ENCODE measurements around the gene RGS11.

RGS11 gene

DNA sequence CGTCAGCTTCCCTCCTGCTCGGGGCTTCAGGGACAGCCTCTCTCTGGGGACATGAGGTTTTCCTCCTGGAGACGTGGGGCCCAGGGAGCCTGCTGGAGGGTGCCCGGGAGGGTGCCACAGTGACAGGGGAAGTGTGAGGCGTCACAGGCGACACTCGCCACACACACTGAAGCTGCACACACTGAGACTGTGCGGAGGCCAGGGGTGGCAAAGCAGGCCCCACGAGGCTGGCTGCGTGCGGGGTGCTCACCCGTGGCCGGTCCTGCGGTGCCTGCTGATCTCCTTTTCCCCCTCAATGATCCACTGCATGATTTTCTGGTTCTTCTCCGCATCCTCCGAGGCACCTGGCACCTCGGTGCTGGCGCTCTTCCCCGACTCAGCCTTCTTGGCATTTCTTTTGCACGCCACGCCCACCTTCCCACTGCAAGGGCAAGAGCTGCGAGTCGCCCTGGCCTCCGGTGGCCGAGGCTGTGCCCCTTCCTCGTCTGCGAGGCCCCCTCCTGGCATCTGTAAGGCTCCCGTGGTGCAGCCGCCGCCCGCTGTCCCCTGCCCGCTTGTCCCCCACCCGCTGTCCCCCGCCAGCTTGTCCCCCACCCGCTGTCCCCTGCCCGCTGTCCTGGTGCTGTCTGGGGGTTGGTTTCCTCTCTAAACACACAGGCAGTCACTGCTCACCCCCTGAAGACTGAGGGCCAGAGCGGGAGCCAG, 21.2 kb upstream of the RGS11 start:
- DNase-seq (ENCODE audit: low spot score): no peak

DNA sequence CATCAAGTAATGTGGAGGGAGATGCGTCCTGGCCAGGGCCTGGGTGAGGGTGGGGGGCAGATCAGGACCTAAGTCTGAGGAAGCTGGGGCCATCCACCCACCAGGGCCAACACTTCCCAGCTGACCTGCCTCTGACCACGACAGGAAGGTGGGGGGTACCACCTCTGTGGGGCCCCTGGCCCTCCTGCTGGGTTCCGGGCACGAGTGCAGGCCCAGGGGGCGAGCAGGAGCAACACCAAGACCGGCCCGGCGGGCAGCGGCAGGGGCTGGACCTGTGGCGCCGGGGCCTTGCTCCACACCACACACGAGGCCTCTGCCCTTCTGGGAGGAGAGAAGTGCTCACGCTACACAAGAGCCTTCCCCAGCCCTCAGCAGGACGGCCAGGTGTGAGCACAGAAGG, 20.5 kb upstream of the RGS11 start:
- DNase-seq (ENCODE audit: low spot score): no peak

DNA sequence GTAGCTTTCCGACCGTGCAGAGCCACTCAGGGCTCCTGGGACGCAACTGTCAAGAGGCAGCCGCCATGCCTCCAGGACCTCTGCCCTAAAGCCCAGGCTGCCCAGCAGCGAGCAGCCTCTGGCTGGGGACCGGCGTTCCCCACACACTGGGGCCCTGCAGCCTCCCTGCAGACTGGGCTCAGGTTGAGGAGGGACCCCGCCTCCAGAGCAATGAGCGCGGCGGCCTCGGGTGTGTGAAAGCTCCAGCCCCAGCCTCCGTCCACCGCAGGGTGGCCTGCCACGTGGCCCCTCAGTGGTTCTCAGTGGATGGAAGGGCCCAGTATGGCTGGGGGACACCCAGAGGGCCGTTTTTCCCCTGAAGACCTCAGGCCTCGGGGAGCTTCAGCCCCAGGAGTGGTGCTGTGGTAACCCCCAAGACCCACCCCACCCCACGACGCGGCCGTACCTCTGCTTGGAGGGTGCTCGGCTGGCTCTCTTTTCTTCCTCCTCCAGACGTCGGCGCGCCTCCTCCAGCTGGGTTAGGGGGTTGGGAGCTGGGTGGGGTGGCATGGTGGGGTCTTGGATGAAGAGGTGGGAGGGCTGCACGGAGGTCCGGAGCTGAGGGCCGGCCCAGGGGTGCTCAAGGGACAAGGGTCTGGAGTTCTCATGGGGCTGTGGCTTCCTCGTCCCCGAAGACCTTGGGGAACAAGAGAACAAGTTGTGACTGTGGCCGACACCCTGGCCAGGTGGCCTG, 17.5 kb upstream of the RGS11 start:
- DNase-seq (ENCODE audit: low spot score): no peak

DNA sequence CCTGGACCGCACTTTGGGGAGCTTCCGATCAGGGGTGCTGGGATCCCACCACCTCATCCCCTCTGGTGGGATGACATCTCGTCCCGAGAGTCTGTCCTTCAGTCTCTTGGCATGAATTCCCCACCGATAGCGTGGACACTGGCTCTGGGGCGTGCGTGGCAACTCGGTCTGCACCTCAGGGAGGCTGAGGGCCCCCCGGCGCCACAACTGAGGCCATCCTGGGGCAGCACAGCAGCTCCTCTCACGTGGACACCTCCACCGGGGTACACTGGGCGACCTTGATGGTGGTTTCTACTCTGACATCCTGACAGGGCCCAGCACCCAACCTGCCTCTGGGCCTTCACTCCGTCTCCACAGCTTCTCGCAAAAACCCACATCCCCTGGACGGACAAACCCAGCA, 15.8 kb upstream of the RGS11 start:
- DNase-seq (ENCODE audit: low spot score): no peak

DNA sequence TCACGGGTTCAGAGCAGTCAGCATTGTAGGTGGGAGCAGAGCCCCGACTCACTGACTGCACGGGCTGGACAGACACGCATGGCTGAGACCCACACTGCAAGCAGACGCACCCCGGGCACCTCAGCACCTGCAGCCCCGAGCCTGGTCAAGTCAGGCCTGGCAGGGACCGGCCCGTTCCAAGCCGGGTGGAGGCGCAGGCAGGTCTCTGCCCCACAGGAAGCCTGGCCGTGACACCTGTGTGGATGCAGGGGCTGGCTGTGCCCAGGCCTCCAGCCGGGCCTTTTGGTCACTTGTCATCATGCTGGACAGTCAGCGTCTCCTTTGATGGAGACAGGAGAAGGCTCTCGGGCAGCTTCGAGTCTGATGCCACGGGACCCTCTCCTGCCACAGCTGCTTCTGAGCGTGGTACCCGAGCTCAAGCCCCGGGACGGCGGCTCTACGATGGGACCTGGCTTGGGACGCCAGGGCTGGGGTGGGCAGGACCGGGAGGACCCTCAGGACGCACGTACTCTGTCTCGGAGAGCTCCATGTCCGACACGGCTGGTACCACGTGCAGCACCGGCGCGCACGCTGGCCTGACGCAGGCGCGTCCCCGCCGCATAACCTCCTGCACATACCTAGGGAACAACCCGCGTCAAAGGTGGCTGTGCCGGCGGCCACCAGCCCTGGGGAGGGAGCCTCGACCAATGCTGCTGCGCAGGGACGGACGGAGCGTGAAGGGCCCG, 15.1 kb upstream of the RGS11 start:
- no peak for DNase-seq (ENCODE audit: low spot score)

DNA sequence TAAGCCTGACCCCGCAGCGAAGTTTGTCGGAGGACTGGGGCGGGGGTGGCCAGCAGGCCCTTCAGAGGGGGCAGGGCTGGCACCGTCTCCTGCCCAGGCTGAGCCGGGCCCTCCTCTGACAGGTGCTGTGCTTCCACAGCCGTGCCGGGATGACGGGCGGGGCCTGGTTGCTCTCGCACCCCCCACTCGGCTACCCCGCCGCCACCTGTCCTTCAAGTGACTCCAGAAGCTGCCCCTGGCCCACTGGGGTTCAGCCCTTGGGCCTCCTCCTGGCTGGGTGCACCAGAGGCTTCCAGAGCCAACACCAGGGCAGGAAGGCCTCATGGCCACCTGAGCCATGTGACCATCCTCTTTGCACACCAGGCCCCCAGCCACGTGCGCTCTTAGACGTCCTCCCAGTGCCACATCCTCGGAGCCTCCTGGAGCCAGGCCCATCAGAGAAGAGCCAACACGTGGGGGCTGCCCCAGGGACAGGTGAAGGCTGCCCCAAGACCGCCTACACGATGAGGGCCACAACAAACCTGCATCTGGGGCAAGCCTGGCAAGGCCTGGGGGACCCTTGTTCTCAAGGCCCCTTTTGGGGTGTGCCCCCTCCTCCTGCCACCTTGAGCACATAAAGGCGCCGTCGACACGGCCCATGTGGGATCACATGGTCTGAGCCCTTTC, 14.4 kb upstream of the RGS11 start:
- DNase-seq (ENCODE audit: low spot score): no peak

DNA sequence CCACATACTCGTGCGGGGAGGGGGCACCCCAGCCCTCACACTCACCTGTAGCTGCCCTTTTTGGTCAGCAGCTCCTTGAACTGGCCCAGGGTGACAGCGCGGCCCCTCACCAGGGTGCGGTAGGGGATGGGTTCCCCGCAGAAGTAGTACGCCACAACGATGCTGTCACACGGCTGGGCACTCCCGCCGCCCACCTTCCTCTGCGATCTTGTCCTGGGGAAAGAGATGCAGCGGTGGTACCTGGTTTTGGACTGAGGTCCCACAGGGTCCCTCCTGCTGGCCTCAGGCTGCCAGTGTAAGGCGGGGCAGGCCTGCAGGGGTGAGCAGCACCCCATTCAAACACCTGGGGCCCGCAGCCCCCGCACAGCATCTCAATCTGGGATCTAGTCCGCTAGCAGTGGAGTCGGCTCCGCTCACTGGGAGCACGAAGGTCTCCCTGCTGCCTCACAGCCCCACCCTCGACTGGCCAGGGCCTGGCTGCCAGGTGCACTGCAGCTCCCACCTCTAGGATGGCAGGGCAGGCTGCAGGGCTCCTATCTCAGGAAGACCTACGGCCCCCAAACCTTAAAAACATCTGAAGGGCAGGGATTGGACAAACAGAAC, 13.8 kb upstream of the RGS11 start:
- no peak for DNase-seq (ENCODE audit: low spot score)

DNA sequence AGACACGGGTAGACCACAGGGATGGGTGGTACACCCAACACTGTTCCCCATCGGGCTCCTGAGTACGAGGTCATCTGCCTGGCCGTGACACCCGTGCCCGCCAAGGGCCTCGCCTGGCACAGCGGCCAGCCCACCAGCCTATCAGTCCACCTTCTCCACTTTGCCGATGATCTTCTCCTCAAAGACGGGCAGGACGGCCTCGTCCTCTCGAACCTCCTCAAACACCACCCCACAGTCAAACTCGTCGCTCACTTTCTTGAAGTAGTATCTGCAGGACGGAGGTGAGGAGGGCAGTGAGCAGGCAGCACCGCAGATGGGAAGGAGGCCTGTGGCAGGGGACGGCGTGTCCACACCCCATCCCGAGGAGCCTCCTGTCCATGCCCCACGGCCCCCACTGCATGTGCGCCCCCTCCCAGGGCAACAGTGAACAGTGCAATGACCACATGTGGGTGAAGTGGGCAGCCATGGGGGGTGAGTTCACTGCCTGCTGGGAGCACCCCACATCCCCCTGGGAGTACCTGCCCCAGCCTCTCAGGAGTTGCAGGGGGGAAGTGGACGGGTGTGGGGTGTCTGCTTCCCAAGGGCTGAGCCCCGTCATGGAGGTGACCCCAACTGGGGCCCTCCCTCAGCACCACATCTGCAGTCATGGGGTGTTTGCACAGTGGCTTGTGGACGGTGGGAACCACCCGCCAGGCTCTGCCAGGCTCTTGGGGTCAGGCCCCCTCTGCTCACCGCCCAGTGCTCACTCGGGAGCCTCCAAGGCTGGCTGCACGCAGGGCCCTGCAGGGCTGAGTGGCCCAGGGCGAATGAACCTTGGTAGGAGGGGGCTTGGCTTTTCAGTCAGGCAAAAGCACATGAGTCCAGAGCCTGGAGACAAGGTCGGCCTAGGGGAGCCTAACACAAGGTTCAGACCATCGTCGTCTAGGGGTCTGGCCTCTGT, 12.5 kb upstream of the RGS11 start:
- DNase-seq (ENCODE audit: low spot score): no peak

DNA sequence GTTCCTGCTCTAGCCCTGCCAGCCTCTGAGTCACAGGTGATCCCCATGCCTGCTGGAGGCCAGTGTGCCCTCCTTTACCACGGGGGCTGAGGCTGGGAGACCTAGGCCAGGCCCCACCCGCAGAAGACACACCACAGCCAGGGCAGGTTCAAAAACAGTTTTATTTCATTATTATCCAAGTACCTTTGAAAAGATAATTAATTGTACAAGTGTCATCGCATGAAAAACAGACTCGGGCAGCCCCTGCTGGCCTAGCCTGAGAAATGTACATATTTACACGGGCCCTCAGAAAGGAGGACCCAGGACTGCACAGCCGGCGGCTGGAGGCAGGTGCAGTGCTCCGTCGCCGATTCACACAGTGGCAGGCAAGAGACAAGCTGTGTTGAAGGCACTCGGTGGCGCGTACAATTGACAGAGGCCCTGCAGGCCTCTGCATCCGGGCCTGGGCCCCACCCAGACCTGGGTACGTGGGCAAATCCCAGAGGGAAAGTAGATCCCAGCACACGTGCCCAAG, 11.6 kb upstream of the RGS11 start:
- DNase-seq (ENCODE audit: low spot score): no peak

DNA sequence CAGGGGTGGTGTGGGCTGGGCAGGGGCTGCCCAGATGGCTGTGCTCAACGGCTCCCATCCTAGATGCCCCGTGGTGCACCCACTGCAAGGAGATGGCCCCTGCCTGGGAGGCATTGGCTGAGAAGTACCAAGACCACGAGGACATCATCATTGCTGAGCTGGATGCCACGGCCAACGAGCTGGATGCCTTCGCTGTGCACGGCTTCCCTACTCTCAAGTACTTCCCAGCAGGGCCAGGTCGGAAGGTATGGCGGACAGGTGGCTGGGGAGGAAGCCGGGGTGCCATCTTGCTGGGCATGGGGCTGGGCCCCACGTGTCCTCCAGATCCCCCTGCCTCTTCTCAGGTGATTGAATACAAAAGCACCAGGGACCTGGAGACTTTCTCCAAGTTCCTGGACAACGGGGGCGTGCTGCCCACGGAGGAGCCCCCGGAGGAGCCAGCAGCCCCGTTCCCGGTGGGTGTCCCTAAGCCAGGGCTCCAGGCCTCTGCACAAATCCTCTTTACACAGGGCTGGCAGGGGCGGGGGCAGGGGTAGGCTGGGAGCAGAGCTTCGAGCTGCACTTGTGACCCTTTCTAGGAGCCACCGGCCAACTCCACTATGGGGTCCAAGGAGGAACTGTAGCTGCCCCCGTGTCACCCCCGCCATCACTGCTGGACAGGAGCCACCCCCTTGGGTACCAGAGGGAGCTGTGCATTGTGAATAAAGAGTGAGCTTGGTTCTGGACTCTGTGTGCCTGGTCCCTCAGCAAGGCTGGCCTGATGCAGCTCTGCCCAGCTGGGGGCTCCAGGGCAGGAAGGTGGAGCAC, 10.9 kb upstream of the RGS11 start:
- DNase-seq (ENCODE audit: low spot score): no peak

DNA sequence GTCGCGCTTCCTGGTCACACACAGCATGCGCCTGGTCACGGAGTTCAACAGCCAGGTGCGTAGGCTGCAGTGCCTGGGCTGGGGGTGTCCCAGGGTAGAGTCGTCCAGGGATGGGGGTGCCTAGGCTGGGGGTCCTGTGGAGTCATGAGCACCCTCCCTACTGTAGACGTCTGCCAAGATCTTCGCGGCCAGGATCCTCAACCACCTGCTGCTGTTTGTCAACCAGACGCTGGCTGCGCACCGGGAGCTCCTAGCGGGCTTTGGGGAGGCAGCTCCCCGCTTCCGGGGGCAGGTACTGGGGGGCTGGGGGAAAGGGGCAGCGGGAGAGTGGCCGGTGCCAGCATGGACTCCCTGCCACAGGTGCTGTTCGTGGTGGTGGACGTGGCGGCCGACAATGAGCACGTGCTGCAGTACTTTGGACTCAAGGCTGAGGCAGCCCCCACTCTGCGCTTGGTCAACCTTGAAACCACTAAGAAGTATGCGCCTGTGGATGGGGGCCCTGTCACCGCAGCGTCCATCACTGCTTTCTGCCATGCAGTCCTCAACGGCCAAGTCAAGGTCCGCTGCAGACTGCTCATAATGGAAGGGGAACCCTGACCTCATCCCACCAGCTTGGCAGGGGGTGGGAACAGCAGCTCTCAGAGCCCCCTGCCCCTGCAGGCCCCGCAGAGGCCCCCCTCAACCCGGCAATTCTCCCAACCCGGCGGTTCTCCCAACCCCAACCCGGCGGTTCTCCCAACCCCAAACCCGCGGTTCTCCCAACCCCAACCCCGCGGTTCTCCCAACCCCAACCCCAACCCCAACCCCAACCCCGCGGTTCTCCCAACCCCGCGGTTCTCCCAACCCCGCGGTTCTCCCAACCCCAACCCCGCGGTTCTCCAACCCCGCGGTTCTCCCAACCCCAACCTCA, 9.7 kb upstream of the RGS11 start:
- no peak for DNase-seq (ENCODE audit: low spot score)

DNA sequence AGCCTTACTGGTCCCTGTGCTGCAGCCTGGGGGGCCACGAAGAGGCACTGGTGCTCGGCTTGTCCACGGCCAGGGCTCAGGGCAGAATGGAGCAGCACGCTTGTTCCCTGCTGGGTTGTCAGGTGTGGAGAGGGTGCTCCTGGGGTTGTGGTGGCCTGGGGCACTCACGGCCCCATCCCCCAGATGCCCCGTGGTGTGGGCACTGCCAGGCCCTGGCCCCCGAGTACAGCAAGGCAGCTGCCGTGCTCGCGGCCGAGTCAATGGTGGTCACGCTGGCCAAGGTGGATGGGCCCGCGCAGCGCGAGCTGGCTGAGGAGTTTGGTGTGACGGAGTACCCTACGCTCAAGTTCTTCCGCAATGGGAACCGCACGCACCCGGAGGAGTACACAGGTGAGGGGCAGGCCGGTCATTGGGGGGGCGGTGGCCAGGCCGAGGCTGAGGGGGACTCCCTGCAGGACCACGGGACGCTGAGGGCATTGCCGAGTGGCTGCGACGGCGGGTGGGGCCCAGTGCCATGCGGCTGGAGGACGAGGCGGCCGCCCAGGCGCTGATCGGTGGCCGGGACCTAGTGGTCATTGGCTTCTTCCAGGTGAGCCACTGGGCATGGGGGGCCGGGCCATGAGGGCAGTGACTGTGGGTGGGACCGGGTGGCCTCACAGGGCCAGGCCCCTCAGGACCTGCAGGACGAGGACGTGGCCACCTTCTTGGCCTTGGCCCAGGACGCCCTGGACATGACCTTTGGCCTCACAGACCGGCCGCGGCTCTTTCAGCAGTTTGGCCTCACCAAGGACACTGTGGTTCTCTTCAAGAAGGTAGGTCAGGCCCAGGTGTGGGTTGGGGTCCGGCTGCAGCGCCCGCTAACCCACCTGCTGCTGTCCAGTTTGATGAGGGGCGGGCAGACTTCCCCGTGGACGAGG, 8.7 kb upstream of the RGS11 start:
- DNase-seq (ENCODE audit: low spot score): no peak

DNA sequence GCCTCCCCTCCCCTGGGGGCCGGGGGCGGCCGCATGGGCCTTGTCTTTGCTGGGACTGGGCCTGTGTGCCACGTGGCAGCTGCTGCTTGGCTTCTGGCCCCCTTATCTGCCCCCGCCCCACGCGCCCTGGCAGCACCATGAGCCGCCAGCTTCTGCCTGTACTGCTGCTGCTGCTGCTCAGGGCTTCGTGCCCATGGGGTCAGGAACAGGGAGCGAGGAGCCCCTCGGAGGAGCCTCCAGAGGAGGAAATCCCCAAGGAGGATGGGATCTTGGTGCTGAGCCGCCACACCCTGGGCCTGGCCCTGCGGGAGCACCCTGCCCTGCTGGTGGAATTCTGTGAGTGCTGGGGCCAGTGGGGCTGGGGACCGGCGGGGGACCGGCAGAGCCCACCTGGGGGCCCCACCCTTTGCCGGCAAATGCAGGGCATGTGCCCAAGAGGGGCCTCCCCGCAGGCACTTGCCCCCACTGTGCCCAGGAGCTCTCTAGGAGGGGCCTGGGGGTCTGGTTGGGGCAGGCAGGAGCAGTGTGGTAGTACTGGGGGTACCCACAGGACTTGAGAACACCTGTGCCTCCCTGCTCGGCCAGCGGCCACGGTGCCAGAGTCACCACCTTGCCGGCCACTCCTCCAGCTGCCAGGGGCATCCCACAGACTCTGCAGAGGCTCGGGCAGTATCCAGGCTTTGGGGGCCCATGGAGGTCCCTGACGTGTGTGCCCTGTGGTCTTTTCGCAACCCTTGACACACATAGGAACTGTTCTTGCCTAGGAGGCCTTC, 7.5 kb upstream of the RGS11 start, which contains the start of gene PDIA2:
TSS of gene PDIA2 (plus strand) at position 132 of the 773 bp plus-strand sequence. CDS start at position 138, 6 bp downstream.
- no peak for DNase-seq (ENCODE audit: low spot score)

DNA sequence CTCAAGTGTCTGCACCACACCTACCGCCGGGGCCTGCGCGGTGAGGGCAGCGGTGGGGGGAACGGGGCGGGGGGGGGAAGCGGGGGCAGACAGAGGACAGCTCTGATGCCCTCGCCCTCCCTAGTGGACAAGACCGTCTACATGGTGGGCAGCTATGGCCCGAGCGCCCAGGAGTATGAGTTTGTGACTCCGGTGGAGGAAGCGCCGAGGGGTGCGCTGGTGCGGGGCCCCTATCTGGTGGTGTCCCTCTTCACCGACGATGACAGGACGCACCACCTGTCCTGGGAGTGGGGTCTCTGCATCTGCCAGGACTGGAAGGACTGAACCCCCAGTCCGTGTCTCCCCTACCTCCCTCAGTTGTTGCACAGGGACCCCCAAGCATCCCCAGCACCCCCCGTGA, 6.7 kb upstream of the RGS11 start:
- DNase-seq (ENCODE audit: low spot score): no peak

DNA sequence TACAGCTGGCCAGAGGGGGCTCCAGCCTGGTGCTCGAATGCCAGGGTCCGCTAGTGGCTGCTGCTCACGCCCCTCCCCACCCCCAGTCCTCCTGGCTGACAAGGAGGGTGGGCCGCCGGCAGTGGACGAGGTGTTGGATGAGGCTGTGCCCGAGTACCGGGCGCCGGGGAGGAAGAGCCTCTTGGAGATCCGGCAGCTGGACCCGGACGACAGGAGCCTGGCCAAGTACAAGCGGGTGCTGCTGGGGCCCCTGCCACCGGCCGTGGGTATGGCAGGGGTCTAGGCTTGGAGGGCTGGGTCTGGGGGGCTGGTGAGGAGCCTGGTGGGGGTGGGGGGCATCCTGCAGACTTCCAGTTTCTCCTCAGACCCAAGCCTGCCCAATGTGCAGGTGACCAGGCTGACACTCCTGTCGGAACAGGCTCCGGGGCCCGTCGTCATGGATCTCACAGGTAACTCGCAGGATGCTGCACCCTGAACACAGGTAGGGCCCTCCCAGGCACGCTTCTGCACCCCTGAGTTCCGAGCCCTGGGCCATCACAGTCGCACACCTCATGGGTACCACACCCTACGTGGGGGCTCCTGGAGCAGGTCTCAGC, 6.0 kb upstream of the RGS11 start:
- DNase-seq (ENCODE audit: low spot score): no peak

DNA sequence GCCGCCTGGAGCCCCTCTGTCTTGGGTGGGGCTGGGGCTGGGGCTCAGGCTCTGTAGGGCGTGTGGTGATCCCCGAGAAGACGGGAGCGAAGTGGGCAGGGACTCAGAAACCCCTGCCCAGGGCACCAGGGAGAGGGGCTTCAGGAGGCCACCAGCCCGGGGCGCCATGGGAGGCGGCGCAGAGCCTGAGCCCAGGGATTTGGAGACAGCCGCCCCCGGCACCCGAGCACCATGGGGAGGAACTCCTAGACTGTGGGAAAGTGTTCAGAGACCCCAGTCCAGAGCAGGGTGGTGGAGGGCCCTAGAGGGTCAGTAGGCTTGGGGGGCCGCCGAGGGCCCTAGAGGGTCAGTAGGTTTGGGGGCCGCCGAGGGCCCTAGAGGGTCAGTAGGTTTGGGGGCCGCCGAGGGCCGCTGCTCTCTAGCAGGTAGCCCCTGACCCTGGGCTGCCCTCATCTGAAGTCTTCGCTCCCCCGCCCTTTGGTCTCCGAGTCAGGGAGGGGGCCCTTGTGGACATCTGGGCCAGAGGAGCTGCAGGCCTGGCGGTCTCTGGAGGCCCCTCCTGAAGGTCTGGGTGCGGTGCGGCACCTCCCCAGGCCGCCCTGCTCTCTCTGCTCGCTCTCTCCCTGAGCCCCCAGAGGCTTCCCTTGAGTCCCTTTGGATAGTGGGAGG, 5.4 kb upstream of the RGS11 start:
- DNase-seq (ENCODE audit: low spot score): no peak

All from germinal center (tissue), 1 donor.